ENCODE data around the gene RHBDL2. TPM values are rescaled to one million over a fixed set of nuclear protein-coding genes. Genes with fewer than 3 reads are reported as not detected.

Gene RHBDL2
- total and polyA plus RNA-seq, 2 of the 13 experiments (the other 11 are each of a cell fraction or from before 2014, with no cell fraction given), result 3.3 to 5.4 TPM

DNA sequence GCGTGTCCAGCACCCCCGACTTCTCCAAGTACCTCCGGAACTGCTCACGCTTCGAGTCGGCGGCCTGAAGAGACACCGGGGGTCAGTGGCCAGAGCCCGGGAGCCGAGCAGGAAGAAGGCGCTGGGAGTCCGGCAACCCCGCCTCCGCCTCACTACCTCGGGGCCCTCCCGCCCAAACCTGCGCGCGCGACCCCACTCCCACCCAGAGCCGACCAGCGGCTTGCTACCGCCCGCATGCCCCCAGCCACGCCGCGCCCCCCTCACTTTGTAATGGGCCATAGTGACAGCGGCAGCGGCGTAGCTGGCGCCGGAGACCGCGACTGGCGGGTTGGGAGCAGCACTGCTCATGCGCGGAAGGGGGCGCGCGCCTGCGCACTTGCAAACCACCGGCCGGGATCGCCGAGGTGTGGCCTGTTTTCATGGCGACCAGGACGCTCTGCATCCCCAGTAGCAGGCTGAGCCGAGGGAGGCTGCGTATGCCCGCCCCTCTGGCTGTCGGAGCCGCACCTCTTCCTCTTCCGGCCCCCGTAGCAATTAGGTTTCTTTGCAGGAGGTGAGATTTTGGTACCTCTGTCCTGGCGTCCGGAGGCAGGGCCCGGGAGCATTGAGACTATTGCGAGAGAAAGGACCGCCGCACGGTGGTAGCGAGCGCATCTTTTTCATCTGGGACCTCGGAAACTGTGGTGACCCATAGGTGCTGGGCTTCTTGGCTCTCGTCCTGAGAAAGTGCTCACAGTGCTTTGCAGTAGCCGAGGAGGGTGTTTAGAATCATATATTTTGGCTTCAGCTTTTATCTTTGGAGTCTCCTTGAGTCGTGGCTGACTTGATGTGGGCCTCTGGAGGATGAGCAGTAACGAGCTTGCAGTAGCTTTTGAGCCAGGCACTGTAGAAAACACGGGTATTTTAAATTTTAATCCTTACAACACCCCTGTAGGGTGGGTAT, 68.3 kb downstream of the RHBDL2 start, which contains the start of gene MYCBP (continued):
- TF ChIP-seq ZNF660 (CRISPR knock-in tag; IDR thresholded peaks at IDR 0.05; ENCODE audit: borderline replicate concordance, low read depth) (no peak), ZNF20 (CRISPR knock-in tag; IDR thresholded peaks at IDR 0.05) (no peak), ZNF251 (CRISPR knock-in tag; IDR thresholded peaks at IDR 0.05) (no peak), KDM1A (CRISPR knock-in tag; IDR thresholded peaks at IDR 0.05) (no peak), SOX13 (IDR thresholded peaks at IDR 0.05) (no peak), SOX13 (CRISPR knock-in tag; conservative IDR thresholded peaks at IDR 0.05 in 1 of 2, IDR thresholded peaks at IDR 0.05 in 1 of 2) (no peak), ZBTB3 (CRISPR knock-in tag; IDR thresholded peaks at IDR 0.05; ENCODE audit: borderline replicate concordance, low read depth) (no peak), ZNF121 (CRISPR knock-in tag; IDR thresholded peaks at IDR 0.05) (no peak), MZF1 (CRISPR knock-in tag; IDR thresholded peaks at IDR 0.05; ENCODE audit: borderline replicate concordance) (no peak), ZMAT3 (CRISPR knock-in tag; conservative IDR thresholded peaks at IDR 0.05) (no peak), GFI1 (CRISPR knock-in tag; IDR thresholded peaks at IDR 0.05; ENCODE audit: borderline replicate concordance) (peak; percentile 63; the same call in 1 of the 2 replicates), ATRX (CRISPR knock-in tag; IDR thresholded peaks at IDR 0.05; ENCODE audit: borderline replicate concordance) (no peak), MYNN (CRISPR knock-in tag; IDR thresholded peaks at IDR 0.05; ENCODE audit: low read depth) (no peak), ZNF232 (CRISPR knock-in tag; IDR thresholded peaks at IDR 0.05; ENCODE audit: borderline replicate concordance) (0 out of 2 replicates have a peak, but pooled peaks have one; percentile 54), ZNF451 (CRISPR knock-in tag; IDR thresholded peaks at IDR 0.05) (no peak), ZNF724P (CRISPR knock-in tag; IDR thresholded peaks at IDR 0.05; ENCODE audit: borderline replicate concordance) (peak; percentile 85; the same call in 1 of the 2 replicates), FOSL2 (CRISPR knock-in tag; IDR thresholded peaks at IDR 0.05) (no peak), ZNF605 (CRISPR knock-in tag; IDR thresholded peaks at IDR 0.05) (peak; percentile 79), ZFP36 (IDR thresholded peaks at IDR 0.05; ENCODE audit: borderline replicate concordance, low read depth, low read length, partially characterized antibody) (no peak), PAX8 (CRISPR knock-in tag; IDR thresholded peaks at IDR 0.05; ENCODE audit: borderline replicate concordance) (no peak), MAFG (CRISPR knock-in tag; IDR thresholded peaks at IDR 0.05) (no peak)
- TF ChIP-seq, protein P1, sequence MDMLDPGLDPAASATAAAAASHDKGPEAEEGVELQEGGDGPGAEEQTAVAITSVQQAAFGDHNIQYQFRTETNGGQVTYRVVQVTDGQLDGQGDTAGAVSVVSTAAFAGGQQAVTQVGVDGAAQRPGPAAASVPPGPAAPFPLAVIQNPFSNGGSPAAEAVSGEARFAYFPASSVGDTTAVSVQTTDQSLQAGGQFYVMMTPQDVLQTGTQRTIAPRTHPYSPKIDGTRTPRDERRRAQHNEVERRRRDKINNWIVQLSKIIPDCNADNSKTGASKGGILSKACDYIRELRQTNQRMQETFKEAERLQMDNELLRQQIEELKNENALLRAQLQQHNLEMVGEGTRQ (IDR thresholded peaks at IDR 0.05; ENCODE audit: low read depth, low read length), result no peak
- TF ChIP-seq, protein P1 (CRISPR knock-in tag; IDR thresholded peaks at IDR 0.05; ENCODE audit: borderline replicate concordance), result peak; percentile 32; the same call in 1 of the 2 replicates
- TF ChIP-seq, protein P2, sequence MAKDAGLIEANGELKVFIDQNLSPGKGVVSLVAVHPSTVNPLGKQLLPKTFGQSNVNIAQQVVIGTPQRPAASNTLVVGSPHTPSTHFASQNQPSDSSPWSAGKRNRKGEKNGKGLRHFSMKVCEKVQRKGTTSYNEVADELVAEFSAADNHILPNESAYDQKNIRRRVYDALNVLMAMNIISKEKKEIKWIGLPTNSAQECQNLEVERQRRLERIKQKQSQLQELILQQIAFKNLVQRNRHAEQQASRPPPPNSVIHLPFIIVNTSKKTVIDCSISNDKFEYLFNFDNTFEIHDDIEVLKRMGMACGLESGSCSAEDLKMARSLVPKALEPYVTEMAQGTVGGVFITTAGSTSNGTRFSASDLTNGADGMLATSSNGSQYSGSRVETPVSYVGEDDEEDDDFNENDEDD (CRISPR knock-in tag; IDR thresholded peaks at IDR 0.05; ENCODE audit: borderline replicate concordance), result 0 out of 2 replicates have a peak, but pooled peaks have one; percentile 24
- TF ChIP-seq, protein P3, sequence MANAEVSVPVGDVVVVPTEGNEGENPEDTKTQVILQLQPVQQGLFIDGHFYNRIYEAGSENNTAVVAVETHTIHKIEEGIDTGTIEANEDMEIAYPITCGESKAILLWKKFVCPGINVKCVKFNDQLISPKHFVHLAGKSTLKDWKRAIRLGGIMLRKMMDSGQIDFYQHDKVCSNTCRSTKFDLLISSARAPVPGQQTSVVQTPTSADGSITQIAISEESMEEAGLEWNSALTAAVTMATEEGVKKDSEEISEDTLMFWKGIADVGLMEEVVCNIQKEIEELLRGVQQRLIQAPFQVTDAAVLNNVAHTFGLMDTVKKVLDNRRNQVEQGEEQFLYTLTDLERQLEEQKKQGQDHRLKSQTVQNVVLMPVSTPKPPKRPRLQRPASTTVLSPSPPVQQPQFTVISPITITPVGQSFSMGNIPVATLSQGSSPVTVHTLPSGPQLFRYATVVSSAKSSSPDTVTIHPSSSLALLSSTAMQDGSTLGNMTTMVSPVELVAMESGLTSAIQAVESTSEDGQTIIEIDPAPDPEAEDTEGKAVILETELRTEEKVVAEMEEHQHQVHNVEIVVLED (CRISPR knock-in tag; IDR thresholded peaks at IDR 0.05; ENCODE audit: borderline replicate concordance), result peak; percentile 60; the same call in 1 of the 2 replicates
